ENCODE measurements around the gene INMT. TPM values are rescaled to one million over a fixed set of nuclear protein-coding genes. Genes with fewer than 3 reads are reported as not detected.

INMT gene
- total RNA-seq, 2 donors from 2014 or later = 83.8 to 150 TPM

DNA sequence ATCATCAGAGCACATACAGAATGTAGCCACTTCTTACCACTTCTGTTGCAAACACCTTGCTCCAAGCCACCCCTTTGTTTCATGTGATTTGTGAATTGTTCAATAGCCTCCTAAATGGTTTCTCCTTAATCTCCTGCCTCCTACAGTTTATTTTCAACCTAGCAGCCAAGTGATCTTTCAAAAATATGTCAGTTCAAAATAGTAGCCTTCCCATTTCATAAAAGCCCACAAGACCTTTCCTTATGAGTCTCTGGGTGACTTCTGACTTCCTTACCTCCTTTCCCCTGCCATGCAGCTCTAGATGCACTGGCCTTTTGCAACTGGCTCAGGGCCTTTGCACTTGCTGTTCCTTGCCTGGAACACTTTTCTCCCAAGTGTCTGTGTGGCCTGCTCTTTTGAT, 24.1 kb downstream of the INMT start:
- no peak for DNase-seq (ENCODE audit: low spot score)

GRCh38 chr7:30776971-30777370, 25.0 kb downstream of the INMT start:
- intact Hi-C loops (cut with DNase I) = no loop called here
- DNase-seq (ENCODE audit: low spot score) = no peak

More for the DNA sequence above, 24.1 kb downstream of the INMT start:
- intact Hi-C loops (cut with DNase I) = no loop called here

- no peak for DNase-seq (ENCODE audit: low spot score)
Observed at GRCh38 chr7:30778255-30779025, 26.5 kb downstream of the INMT start.

GRCh38 chr7:30779574-30779973, 27.6 kb downstream of the INMT start:
- no peak for DNase-seq (ENCODE audit: low spot score)
- intact Hi-C loops (cut with DNase I) = no loop called here

More at GRCh38 chr7:30778255-30779025, 26.5 kb downstream of the INMT start:
- intact Hi-C loops (cut with DNase I) = no loop called here

DNA sequence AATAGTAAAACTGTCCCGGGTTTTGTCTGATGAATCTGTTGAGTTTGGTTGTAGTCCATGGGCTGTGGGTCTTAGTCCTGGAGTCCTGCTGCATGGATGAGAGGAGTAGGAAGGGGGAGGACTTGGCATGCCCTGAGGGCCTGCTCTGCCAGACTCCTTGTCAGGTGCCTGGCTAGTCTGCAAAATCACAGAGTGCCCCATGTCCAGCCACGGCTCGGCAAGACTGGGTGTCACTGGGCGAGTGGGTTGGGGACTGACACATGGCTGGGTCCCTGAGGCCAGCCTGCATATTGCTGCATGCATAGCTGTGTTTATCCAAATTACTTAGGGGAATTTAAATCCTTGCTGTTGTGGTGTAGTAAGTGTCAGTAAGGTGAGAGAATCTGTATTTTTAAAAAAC, 29.0 kb downstream of the INMT start:
- intact Hi-C loops (cut with DNase I) = no loop called here
- DNase-seq (ENCODE audit: low spot score) = no peak

- intact Hi-C loops (cut with DNase I) = no loop called here
Observed at GRCh38 chr7:30782690-30783089, 30.8 kb downstream of the INMT start.

GRCh38 chr7:30785786-30786185, 33.9 kb downstream of the INMT start:
- no peak for DNase-seq (ENCODE audit: low spot score)
- intact Hi-C loops (cut with DNase I) = no loop called here

More at GRCh38 chr7:30782690-30783089, 30.8 kb downstream of the INMT start:
- no peak for DNase-seq (ENCODE audit: low spot score)

- no peak for DNase-seq (ENCODE audit: low spot score)
- intact Hi-C loops (cut with DNase I) = no loop called here
Observed at GRCh38 chr7:30787486-30787885, 35.6 kb downstream of the INMT start.

DNA sequence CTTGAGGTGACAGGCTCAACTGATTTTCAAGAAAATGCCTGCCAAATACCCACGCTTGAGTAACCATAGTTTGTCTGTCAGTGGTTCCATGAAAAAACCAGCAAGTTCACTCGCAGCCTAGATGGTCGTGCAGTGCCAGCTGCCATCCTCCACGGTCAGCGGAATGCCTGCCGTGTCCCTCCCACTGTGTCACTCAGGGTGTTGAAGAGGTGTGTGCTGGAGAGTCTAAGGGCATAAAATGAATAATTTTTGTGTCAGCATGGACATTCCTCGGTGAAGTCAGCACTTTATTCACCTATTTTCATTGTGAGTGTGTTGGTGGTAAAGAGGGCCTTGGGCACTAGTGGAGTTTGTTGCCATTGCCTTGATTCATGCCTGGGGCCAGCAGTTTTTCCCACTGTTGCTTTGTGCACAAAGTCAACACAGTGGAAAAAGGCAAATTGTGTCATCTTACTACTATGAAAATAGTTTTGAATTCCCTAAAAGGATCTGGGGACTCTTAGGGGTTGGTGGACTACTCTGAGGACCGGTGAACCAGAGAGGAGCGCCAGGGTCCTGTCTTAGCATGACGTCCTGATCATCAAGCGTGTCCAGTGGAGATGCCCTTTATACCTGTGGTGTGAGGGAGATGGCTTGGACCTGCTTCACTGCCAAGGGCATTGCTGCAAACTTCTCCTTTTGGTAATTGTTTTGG, 36.9 kb downstream of the INMT start:
- no peak for DNase-seq (ENCODE audit: low spot score)
- intact Hi-C loops (cut with DNase I) = no loop called here

DNA sequence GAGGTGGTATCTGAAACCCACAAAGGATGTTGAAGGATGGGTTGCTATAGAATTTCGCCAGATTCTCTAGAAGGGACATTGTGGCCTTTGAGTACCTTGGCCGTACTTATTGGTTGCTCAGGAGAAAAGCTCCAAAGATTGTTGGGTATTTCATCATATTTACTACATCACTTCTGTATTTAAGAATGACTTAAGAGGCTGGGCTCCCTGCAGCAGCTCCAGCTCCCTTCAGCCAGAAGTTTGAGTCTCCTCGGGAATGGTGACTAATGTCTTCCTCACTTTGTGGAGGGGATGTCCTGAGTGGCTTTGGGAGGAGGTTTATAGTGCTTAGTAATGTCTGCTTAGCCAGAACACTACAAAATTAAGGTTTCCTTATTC, 37.4 kb downstream of the INMT start:
- DNase-seq (ENCODE audit: low spot score) = no peak
- intact Hi-C loops (cut with DNase I) = no loop called here

GRCh38 chr7:30790356-30790755, 38.4 kb downstream of the INMT start:
- intact Hi-C loops (cut with DNase I) = loop anchor here in 1 of 2 donors (2.0 kb wide), 1 partner anchor 128 kb away; no protein-coding TSS in a partner anchor
- DNase-seq (ENCODE audit: low spot score) = no peak

DNA sequence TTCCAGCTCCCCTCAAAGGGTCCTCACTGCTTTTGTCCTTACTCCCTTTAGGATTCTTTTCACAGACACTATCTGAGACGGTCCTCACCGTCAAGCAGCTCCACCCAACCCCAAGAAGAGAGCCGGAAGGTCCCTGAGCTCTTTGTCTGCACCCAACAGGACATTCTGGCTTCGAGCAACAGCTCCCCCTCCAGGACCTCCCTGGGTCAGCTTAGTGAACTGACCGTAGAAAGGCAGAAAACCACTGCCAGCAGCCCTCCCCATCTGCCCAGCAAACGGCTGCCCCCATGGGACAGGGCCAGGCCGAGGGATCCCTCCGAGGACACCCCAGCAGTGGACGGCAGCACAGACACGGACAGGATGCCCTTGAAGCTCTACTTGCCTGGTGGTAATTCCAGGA, 39.2 kb downstream of the INMT start:
- intact Hi-C loops (cut with DNase I) = loop anchor here in 1 of 2 donors (2.0 kb wide), 1 partner anchor 128 kb away; no protein-coding TSS in a partner anchor

DNA sequence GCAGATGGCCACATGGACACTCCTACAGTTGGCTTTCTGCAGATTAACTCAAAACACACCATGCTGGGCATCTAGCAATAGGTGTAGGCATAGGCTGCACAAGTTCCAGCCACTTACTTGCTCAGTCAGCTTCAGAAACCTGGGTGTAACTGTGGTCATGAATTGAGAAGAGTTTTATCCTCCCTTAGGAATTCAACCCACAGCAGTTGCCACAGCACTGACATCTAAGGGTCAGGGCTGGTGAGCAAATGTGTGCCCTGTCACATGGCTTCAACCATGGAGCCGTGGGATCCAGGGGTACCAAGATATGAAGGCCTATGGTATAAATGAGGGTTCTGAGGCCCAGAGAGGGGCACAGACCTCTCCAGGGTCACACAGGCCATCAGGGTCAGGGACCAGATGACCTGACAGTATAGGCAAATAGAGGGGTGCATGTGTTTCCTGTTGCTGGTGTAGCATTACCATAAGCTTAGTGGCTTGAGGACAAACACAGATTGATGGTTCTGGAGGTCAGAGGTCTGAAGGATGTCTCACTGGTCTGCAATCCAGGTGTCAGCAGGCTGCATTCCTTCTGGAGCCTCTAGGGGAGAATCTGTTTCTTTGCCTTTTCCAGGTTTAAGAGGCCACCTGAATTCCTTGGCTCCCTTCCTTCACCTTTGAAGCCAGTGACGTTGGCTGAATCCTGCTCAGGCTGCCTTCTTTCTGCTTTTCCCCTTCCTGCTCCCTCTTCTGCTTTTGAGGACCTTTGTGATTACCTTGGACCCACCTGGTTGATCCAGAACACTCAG, 43.4 kb downstream of the INMT start:
- no peak for DNase-seq (ENCODE audit: low spot score)
- intact Hi-C loops (cut with DNase I) = no loop called here

More for the DNA sequence above, 39.2 kb downstream of the INMT start:
- no peak for DNase-seq (ENCODE audit: low spot score)

GRCh38 chr7:30796105-30796869, 44.4 kb downstream of the INMT start:
- DNase-seq (ENCODE audit: low spot score) = no peak
- intact Hi-C loops (cut with DNase I) = no loop called here

DNA sequence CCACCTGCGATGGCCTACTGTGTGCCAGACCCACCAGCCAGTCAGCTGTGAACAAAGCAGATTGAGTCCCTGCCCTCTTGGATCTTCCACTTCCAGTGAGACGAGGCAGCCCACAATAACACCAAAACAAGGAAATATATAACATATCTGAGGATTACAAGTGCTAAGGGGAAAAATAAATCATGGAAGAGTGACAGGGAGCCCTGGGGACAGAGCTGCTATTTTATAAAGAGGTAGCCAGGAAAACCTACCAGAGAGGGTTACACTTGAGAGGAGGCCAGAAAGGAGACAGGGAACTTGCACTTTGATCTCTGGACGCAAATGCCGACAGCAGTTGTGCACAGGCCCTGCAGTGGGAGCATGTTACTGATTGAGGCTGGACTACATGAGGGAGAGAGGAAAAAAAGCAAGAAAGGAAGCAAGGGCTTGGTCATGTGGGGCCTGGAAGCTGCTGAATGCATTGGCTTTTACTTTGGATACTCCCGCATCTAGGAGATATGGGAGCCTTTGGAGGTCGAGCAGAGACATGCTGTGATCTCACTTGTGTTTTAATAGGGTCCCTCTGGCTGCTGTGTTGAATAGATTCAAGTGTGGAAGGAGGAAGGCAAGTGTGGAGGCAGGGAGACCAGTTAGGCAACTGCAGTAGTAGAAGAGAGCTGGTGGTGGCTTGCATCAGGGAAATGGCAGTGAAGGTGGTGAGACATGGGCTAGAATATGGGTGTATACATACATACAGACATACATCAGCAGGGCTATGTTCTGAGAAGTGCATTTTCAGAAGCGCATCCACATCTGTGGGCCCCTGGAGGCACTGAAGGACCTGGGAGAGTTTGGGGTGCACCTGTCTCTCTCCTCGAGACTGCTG, 45.5 kb downstream of the INMT start:
- no peak for DNase-seq (ENCODE audit: low spot score)

GRCh38 chr7:30799206-30799975, 47.5 kb downstream of the INMT start:
- intact Hi-C loops (cut with DNase I) = no loop called here
- peak; percentile 89 for DNase-seq (ENCODE audit: low spot score)

More for the DNA sequence above, 45.5 kb downstream of the INMT start:
- intact Hi-C loops (cut with DNase I) = no loop called here

DNA sequence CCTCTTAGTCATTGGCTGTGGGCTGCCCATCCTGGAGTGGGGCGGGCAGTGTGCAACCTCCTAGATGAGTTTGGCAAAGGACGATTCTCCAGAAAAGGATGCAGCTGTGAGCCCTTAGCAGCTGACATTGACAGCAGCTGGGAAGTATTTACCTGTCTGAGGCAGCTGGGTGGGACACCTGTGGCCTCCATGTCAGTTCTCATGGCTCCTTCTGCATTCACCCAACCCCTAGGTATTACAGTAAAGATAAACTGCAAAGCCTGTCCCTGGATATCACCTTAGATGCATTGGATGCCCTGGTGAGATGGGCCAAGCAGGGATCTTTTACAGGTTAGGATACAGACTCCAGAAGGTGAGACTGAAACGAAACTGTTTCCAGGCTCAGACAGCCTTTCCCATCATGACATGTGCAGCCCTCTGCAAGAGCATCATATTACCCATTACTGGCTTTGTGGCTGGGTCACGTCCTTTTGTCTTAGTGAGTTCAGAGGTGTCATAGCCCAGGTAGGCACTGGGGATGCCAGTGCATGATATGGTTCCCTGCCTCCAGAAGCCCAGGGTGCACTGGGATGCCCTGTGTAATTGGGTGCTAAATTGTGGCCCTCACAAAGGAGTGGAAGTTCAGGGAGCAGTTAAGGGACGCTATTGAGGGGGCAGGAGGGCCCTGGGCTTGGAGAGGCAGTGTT, 48.2 kb downstream of the INMT start:
- no peak for DNase-seq (ENCODE audit: low spot score)
- intact Hi-C loops (cut with DNase I) = loop anchor here (2.0 to 10.0 kb wide), 7 partner anchors 48 to 325 kb away; partner anchors contain the start of gene INMT (in 1 of the 2)
